Bronchial epithelial cell (primary cell): ENCODE data around the gene ASAP2. TPM values are rescaled to one million over a fixed set of nuclear protein-coding genes. Genes with fewer than 3 reads are reported as not detected.

Source experiments
- DNase-seq: peaks from one replicate; pipeline ENCODE4 v3.0.0-alpha.2; 2010; ENCODE audit warnings: low read depth
- FAIRE-seq: peaks from 2 replicates; lab custom pipeline; 2011; peaks lifted over from hg19 to GRCh38; lab: Jason Lieb, UNC
- H3K27me3 ChIP-seq: 2 replicates; pipeline ENCODE4 v1.5.1; 2011; ENCODE audit warnings: low read length; ENCODE audit not compliant: control insufficient read depth, insufficient read depth
- H3K36me3 ChIP-seq: 2 replicates; pipeline ENCODE4 v1.5.1; 2011; ENCODE audit warnings: low read length; ENCODE audit not compliant: control insufficient read depth, insufficient read depth
- H3K4me3 ChIP-seq: 2 replicates; pipeline ENCODE4 v1.5.1; 2011; ENCODE audit warnings: mild to moderate bottlenecking, low read depth, low read length, control low read depth
- total RNA-seq: library from RNA; depleted of rRNA; stranded (reverse); fragments of >200 nt; gene quantifications from 2 replicates; pipeline ENCODE4 v1.2.1, GENCODE V29; 2014
- TF ChIP-seq, protein P1 (sequence below): IDR thresholded peaks from 2 replicates; pipeline ENCODE4 v1.5.1; 2011; ENCODE audit warnings: mild to moderate bottlenecking, moderate library complexity, low read length, control low read depth, inconsistent platforms; ENCODE audit not compliant: insufficient read depth, severe bottlenecking

The ASAP2 gene
- total RNA-seq, 1 donor from 2014 or later, result 25.5 TPM

DNA sequence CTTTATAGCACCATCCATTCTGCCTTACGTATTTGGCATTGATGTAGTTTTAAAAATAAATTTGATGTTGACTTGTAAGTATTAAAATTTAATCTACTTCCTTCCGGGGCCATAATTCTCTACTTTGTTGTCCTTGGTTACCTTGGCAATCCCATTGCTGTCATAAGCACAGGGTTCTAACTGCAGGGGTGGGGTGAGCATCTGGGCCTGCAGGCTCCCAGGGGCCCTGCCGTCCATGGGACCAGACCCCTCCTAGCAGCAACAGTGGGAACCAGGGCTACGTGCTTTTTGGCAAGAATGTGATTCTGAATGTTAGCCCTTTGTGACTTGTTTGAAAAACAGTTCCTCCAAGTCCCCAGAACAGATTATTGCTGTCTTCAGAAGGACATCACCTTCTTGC lies 4.9 kb downstream of the ASAP2 start:
- TF ChIP-seq, protein P1, sequence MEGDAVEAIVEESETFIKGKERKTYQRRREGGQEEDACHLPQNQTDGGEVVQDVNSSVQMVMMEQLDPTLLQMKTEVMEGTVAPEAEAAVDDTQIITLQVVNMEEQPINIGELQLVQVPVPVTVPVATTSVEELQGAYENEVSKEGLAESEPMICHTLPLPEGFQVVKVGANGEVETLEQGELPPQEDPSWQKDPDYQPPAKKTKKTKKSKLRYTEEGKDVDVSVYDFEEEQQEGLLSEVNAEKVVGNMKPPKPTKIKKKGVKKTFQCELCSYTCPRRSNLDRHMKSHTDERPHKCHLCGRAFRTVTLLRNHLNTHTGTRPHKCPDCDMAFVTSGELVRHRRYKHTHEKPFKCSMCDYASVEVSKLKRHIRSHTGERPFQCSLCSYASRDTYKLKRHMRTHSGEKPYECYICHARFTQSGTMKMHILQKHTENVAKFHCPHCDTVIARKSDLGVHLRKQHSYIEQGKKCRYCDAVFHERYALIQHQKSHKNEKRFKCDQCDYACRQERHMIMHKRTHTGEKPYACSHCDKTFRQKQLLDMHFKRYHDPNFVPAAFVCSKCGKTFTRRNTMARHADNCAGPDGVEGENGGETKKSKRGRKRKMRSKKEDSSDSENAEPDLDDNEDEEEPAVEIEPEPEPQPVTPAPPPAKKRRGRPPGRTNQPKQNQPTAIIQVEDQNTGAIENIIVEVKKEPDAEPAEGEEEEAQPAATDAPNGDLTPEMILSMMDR, result no peak
- FAIRE-seq (no peak), DNase-seq (no peak)
- Histone ChIP-seq H3K27me3 (no peaks in the 10 kb centered on the region), H3K36me3 (peaks cover 2% of the 10 kb centered on the region), H3K4me3 (no peak overlapping the region)

DNA sequence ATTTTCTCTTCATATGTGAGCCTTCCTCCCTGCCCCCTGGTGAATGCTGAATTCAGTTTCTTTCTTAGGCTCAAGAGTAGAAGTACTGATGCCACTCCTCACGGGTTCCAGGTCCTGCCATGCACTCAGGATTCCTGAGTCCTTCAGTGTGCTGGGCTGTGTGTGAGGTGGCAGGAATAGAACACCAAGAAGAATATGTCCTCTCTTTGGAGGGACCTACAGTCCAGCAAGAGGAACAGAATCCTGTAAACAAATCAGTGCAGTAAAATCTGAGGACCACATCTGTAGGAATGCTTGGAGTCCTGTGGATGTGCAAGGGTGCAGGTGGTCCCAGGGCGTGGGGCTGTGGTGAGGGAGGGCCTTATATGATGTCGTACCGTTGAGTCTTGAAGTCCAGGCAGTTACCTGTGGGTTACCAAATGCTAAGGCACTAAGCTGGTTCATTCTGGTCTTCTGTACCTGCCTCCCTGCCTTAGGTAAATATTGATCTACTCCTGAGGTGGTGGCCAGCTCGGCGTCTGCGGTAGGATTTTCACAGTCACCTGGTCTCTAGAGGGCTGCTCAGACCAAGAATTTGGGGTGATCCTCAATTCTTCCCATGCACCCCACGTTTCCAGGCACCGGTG lies 5.5 kb downstream of the ASAP2 start:
- FAIRE-seq (no peak), DNase-seq (no peak)
- H3K36me3 ChIP-seq, result peaks cover 2% of the 10 kb centered on the region
- TF ChIP-seq, protein P1, result no peak
- H3K4me3 ChIP-seq, result no peak overlapping the region
- no peaks in the 10 kb centered on the region for H3K27me3 ChIP-seq

DNA sequence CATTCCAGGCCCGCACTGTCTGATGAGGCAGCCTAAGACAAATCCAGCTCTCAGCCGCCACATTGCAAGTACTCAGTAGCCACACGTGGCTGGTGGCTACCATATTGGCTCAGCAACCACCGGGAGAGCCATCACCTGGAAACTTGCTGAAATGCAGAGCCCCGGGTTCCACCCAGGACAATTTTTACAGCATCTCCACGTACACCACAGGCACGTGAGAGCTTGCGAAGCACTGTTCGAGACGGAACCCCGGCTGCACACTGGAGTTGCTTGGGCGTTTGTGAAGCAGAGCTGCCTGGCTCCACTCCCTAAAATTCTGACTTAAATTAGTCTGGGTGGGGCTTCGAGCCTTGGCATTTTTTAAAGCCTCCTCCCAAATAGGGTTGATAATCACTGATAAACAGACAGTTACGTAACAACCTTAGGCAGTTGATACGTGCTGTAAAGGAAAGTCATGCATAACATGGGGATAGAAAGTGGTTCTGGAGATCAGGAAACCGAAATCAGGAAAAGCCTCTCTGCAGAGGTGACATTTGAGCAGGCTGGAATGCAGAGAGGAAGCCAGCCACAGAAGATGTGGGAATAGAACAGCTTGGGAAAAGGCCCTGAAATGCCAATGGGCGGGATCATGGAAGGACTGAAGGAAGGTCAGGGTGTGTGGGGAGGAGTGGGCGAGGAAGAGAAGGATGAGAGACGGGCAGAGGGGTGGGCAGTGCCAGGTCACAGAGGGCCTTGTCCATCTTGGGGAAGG lies 6.2 kb downstream of the ASAP2 start:
- FAIRE-seq, result no peak
- Histone ChIP-seq H3K27me3 (no peaks in the 10 kb centered on the region), H3K36me3 (peaks cover 2% of the 10 kb centered on the region), H3K4me3 (no peak overlapping the region)
- TF ChIP-seq, protein P1, result no peak
- no peak for DNase-seq

DNA sequence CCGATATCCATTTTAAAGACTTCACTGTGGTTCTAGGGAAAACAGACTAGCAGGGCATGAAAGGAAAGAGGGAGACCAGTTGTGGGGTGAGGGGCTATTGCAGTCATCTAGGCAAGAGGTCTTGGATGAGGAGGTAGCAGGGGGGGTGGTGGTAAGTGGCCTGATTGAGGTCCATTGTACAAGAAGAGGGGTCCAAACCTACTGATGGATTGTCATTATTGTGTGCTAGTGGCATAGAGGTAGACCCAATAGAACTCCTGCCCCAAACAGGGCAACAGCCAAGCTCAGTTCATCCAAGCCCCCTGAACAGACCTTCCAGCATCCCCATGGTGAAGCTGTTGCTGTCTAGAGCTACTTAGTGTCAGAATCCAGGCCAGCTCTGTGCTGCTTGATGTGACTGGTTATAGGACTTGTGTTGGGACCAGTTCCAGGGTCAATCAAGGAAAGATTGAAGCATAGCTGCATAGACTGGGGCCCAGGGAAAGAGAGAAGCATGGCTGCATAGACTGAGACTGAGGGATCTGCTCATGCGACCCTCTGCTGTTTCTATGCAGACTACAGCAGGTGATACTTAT lies 7.0 kb downstream of the ASAP2 start:
- DNase-seq (no peak), FAIRE-seq (no peak)
- peaks cover 2% of the 10 kb centered on the region for H3K36me3 ChIP-seq
- TF ChIP-seq, protein P1, result no peak
- H3K4me3 ChIP-seq, result no peak overlapping the region
- H3K27me3 ChIP-seq, result no peaks in the 10 kb centered on the region

DNA sequence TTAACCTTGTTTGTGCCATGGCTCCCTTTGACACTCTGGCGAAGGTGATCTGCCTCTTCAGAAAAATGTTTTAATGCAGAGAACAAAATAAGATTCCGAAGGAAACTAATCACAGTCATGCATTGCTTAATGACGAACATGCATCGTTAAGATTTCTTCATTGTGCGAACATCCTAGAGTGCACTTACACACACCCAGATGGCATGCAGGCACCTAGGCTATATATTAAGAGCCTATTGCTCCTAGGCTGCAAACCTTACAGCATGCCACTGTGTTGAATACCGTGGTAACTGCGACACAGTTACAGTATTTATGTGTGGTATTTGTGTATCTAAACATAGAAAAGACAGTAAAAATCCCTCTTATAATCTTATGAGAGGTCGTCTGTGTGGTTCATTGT lies 8.3 kb downstream of the ASAP2 start:
- DNase-seq (no peak), FAIRE-seq (no peak)
- TF ChIP-seq, protein P1, result no peak
- peaks cover 2% of the 10 kb centered on the region for H3K36me3 ChIP-seq
- H3K4me3 ChIP-seq, result no peak overlapping the region
- no peaks in the 10 kb centered on the region for H3K27me3 ChIP-seq
